NCI-H146 (cell line): ENCODE results near the gene GPR18.
"Not testable (repeated sequence)": the region's sequence is repeated elsewhere in the genome, so short reads cannot be mapped to it uniquely, and the experiment has no call there.

Experiments used
- DNase-seq: peaks from one replicate; lab custom pipeline; 2025; lab: John Stamatoyannopoulos, UW

GPR18 gene

GRCh38 chr13:99228737-99229691 lies 29.2 kb downstream of the GPR18 start:
- DNase-seq = no peak

GRCh38 chr13:99227909-99228688 lies 30.1 kb downstream of the GPR18 start:
- DNase-seq = no peak

- no peak for DNase-seq
Observed at GRCh38 chr13:99227331-99227900, 30.8 kb downstream of the GPR18 start.

GRCh38 chr13:99226513-99226912 lies 31.7 kb downstream of the GPR18 start:
- DNase-seq = no peak

DNA sequence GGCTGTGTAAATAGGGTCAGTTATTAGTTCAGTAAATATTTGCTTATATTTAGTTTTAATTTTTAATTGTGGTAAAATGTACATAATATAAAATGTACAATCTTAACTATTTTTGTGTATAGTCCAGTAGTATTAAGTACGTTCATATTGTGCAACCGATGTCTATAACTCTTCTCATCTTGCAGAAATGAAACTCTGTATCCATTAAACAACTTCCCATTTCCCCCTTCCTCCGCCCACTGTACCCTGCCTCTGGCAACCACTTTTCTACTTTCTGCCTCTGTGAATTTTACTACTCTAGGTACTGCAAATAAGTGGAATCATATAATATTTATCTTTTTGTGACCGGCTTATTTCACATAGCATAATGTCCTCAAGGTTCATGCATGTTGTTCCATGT lies 33.1 kb downstream of the GPR18 start:
- no peak for DNase-seq

DNA sequence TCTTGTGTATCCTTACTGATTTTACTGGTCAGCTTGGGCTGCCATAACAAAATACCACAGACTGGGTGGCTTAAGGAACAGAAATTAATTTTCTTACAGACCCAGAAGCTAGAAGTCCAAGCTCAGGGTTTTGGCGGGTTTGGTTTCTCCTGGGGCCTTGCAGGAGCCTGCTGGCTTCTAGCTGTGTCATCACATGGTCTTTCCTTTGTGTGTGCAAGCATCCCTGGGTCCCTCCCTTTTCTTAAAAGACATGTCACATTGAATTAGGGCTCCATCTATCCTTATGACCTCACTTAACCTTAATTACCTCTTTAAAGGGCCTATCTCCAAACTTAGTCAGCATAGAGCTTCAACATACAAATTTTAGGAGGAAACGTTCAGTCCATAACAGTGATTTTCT lies 34.2 kb downstream of the GPR18 start:
- DNase-seq = no peak

- no peak for DNase-seq
Observed at GRCh38 chr13:99223587-99223986, 34.6 kb downstream of the GPR18 start.

DNA sequence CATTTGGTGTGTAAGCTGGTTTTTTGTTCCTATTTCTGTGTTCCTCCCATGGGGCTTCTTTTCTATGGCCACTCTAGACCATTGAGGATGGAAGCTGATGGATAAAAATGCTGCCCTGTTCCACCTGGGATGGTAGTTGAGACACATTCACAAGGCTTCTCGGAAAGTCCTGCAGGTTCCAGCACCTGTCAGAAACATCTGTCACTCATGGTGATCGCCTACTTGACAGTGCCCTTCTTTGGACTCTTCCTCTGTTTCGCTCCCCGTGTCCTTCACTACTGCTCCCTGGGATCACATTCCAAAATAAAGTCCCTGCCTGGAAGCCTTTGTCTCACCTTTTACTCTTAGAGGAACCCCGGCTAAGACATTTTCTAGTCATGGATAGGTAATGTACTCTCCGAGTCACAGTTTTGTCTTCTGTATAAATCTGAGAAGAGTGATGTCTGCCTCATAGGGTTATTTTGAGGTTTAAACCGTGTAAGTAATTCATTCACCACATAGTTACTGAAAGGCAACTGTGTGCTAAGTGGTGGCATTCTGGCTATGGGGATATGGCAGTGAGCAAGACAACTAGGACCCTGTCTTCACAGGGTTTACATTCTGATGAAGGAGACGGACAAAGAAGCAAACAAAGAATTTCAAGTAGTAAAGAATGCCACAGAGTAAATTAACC lies 36.5 kb downstream of the GPR18 start:
- DNase-seq = no peak

GRCh38 chr13:99220199-99220935 lies 37.8 kb downstream of the GPR18 start:
- no peak for DNase-seq

- no peak for DNase-seq
Observed at GRCh38 chr13:99218969-99219368, 39.2 kb downstream of the GPR18 start.

GRCh38 chr13:99218545-99218944 lies 39.6 kb downstream of the GPR18 start:
- peak; percentile 31 for DNase-seq

DNA sequence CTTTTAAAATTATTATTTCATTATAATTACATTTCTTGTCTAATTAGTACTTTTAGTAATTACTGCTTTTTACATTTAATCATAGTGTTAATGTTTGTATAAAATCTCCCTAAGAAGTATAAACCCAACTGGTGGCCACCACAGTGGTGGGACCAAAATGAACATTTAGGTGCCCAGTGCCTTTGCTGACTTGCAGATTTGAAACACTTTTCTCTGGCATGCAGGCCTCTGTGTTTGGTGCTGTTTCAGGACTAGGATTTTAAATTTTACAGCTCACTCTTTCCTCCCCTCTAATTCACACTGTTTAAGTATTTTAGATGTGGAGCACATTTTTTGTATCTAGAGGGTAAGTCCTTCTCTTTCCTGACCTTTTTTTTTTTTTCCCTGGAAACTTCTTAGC lies 40.1 kb downstream of the GPR18 start:
- no peak for DNase-seq

DNA sequence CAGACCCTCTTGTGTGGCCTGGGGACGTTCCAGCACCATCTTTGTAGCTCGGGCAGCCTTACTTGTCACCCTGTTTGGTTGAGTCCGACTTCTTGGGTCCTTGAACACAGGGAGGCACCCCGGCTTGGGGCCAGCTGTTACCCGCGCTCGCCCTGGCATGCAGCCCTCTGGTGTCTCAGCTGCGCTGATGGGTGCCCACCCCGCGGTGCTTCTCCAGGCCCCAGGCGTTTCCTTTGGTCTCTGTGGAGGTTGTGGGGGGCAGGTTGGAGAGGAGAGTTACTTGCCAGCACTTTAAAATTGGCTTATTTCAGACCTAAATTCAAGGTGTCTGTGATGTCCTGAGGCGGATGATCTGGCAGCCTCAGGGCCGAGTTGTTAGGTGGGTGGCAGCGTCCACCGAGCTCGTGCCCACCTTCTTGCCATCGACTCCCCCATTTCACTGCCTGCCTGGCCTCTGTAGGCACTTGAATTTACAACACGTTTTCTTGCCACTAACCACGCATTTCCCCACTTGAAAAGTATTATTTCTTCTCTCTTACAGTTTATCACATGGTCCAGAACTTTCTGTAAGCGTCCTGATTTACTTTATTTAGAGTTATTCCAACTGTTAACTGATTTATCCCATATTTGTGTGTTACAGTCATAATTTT lies 40.6 kb downstream of the GPR18 start:
- no peak for DNase-seq

DNA sequence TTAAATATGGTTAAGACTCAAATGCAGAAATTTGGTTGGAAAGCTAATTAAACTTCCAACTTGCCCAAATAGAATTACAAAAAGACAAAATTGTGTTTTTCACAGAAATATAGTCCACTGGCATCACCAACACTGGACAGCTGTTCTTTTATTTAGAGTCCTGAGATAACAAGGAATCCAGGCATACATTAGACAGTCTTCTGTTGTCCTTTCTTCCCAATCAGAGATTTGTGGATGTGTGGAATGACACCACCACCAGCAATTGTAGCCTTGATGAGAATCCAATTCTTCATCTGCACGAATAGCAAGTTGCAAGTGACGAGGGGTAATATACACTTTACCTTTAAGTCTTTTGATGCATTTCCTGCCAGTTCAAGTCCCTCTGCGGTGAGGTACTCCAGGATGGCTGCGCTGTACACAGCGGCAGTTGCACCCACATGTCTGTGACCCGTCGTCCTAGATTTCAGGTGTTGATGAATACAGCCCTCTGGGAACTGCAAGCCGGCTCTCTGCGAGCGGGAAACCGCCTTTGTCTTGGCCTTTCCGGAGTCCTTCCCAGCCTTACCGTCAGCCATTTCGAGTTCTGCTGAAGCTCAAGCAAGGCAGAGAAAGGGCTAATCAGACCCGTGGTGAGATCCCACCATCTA lies 42.9 kb downstream of the GPR18 start:
- DNase-seq = no peak

DNA sequence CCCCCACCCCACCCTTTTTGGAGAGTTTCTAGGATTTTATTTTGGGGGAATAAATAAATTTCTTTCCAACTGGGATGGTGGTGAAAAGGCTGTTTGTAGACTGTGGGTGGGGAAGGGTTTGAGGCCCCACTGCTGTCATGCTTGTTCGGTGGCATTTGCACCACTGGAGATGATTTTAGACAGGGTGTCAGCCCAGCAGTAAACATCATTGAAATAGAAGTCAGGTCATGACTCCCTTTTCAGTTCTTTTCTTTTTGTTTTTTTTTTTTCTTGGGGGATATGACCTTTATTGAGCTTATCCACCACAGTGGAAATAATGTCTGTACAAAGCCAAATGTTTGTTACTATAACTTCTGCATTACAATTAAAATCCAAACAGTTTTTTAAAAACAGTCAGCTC lies 43.4 kb downstream of the GPR18 start:
- DNase-seq = no peak

GRCh38 chr13:99214232-99214631 lies 43.9 kb downstream of the GPR18 start:
- DNase-seq = no peak

DNA sequence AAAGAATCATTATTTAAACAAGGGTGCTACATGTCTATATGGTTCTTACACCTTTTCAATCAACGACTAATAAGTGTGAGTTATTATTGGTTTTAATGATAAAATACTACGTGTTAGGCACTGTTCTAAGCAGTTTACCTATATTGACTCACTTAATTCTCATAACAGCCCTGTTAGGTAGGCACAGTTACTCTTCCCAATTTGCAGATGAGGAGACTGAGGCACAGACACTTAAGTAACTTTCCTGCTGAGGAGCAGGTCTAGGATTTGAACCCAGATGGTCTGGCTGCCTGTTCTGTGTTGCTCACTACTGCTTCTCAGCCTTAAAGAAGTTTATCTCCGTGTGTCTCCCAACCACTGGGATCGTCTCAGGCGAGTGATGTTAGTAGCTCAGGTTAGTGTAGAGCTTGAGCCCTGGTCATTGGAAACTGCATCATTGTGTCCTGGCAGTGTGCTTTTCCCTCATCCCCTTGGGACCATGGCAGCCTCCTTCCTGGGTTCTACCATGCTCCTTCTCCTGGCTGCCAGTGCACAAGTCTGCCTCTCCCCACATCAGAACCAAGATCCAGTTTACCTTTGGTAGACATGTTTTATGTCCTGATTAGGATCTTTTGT lies 46.7 kb downstream of the GPR18 start:
- no peak for DNase-seq

- not testable (repeated sequence) for DNase-seq
Observed at GRCh38 chr13:99210627-99211026, 47.6 kb downstream of the GPR18 start.

DNA sequence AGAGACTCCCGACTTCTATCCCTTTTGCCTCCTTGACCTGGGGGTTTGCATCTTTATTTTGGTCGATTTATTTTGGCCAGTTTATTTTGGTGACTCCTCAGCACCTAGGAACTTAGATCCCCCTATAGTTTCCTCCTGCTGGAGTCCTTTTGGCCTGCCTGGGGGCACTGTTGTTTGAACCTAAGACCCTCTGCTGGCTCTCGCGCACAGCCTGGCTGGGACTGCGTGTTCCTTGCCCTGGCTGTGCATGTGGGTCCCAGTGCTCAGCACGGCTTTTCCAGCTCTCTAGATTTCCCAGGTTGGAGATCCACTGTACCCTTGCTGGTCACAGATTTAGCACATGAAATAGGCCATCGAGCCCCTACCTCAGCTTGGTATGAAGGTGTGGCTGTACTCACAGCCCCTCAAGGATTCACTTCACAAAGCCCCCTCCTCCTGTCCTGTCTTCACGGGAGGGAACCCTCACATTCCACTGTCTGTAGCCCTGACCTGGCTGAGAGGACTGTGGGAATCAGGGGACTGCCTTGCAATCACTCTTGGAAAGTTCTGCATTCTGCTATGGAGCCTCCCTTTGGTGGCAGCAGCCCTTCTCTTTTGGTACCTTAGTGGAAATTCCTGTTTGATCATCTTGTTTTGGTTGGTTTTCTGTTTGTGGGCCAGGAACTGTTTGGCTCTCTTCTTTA lies 49.2 kb downstream of the GPR18 start:
- DNase-seq = no peak
